Neural cell (in vitro differentiated cells): ENCODE data around the gene CD247. TPM values are rescaled to one million over a fixed set of nuclear protein-coding genes. Genes with fewer than 3 reads are reported as not detected.

Source experiments
- H2AFZ ChIP-seq: fragments of 200-600, 300-800 bp; sonication (generic), shearing (Covaris generic); 2 replicates; pipeline ENCODE4 v1.6.0; 2014; ENCODE audit warnings: low read depth, mild to moderate bottlenecking, antibody characterized with exemption, low read length, moderate library complexity
- H3F3A ChIP-seq: fragments of 200-600 bp; shearing (Covaris generic); 2 replicates; pipeline ENCODE4 v1.6.1; 2016; ENCODE audit warnings: mild to moderate bottlenecking, moderate library complexity, mixed read lengths, antibody characterized with exemption, low read length; ENCODE audit not compliant: insufficient read depth, poor library complexity, severe bottlenecking
- H3K27ac ChIP-seq: fragments of 200-600, 300-800 bp; sonication (generic), shearing (Covaris generic); 2 replicates; pipeline ENCODE4 v1.5.1; 2014; ENCODE audit warnings: mild to moderate bottlenecking, low read length, moderate library complexity
- H3K27me3 ChIP-seq: fragments of 300-800, 200-600 bp; sonication (generic), shearing (Covaris generic); 2 replicates; pipeline ENCODE4 v1.6.0; 2014; ENCODE audit warnings: mild to moderate bottlenecking, low read depth, low read length, moderate library complexity; ENCODE audit not compliant: insufficient read depth
- H3K36me3 ChIP-seq: fragments of 300-800, 200-600 bp; sonication (generic), shearing (Covaris generic); 2 replicates; pipeline ENCODE4 v1.5.1; 2014; ENCODE audit warnings: mild to moderate bottlenecking, antibody characterized with exemption, low read length, moderate library complexity; ENCODE audit not compliant: insufficient read depth
- H3K4me2 ChIP-seq: fragments of 300-800, 200-600 bp; sonication (generic), shearing (Covaris generic); 2 replicates; pipeline ENCODE4 v1.6.0; 2014; ENCODE audit warnings: mild to moderate bottlenecking, low read length
- H3K4me3 ChIP-seq: fragments of 300-800, 200-600 bp; sonication (generic), shearing (Covaris generic); 2 replicates; pipeline ENCODE4 v1.5.1; 2014; ENCODE audit warnings: mild to moderate bottlenecking, low read length, moderate library complexity
- H3K79me2 ChIP-seq: fragments of 200-600 bp; shearing (Covaris generic); replicated peaks from 2 replicates; pipeline ENCODE4 v1.6.0; 2014; ENCODE audit warnings: mild to moderate bottlenecking, low read length, moderate library complexity; ENCODE audit not compliant: insufficient read depth
- H3K9ac ChIP-seq: fragments of 300-800, 200-600 bp; sonication (generic), shearing (Covaris generic); 2 replicates; pipeline ENCODE4 v1.6.1; 2016; ENCODE audit warnings: mild to moderate bottlenecking, low read length, mixed read lengths
- H3K9me2 ChIP-seq: fragments of 200-600 bp; shearing (Covaris generic); 2 replicates; pipeline ENCODE4 v1.6.1; 2016; ENCODE audit warnings: mild to moderate bottlenecking, low read length, mixed read lengths; ENCODE audit not compliant: insufficient read depth
- H3K9me3 ChIP-seq: fragments of 200-600, 300-800 bp; sonication (generic), shearing (Covaris generic); 2 replicates; pipeline ENCODE4 v1.6.1; 2016; ENCODE audit warnings: mild to moderate bottlenecking, mixed run types, low read length, moderate library complexity, mixed read lengths
- H4K20me1 ChIP-seq: fragments of 200-600 bp; shearing (Covaris generic); 2 replicates; pipeline ENCODE4 v1.6.1; 2016; ENCODE audit warnings: mild to moderate bottlenecking, mixed run types; ENCODE audit not compliant: insufficient read depth
- CTCF ChIP-seq: fragments of 450-650 bp; IDR thresholded peaks from 2 replicates; pipeline ENCODE4 v1.5.1; 2014; ENCODE audit warnings: antibody characterized with exemption, mild to moderate bottlenecking, moderate library complexity; ENCODE audit not compliant: poor library complexity, severe bottlenecking
- EP300 ChIP-seq: fragments of 450-650 bp; conservative IDR thresholded peaks from 2 replicates; pipeline ENCODE4 v1.6.1; 2014; ENCODE audit warnings: antibody characterized with exemption, mild to moderate bottlenecking, moderate library complexity; ENCODE audit not compliant: poor library complexity, severe bottlenecking
- EZH2 ChIP-seq: fragments of 200-600, 300-800 bp; shearing (Covaris generic), sonication (generic); IDR thresholded peaks from 2 replicates; pipeline ENCODE4 v1.6.1; 2014; ENCODE audit warnings: antibody characterized with exemption, low read length, borderline replicate concordance, mild to moderate bottlenecking; ENCODE audit not compliant: insufficient read depth, poor library complexity, severe bottlenecking
- MXI1 ChIP-seq: fragments of 450-650 bp; conservative IDR thresholded peaks from 2 replicates; pipeline ENCODE4 v1.6.1; 2014; ENCODE audit warnings: antibody characterized with exemption, mild to moderate bottlenecking; ENCODE audit not compliant: poor library complexity, severe bottlenecking
- POLR2AphosphoS5 ChIP-seq: IDR thresholded peaks from 2 replicates; pipeline ENCODE4 v1.6.1; 2012
- RAD21 ChIP-seq: fragments of 450-650 bp; conservative IDR thresholded peaks from 2 replicates; pipeline ENCODE4 v1.6.1; 2014; ENCODE audit warnings: antibody characterized with exemption, mild to moderate bottlenecking, moderate library complexity
- REST ChIP-seq: IDR thresholded peaks from 2 replicates; pipeline ENCODE4 v1.6.1; 2012; ENCODE audit warnings: borderline replicate concordance
- SMC3 ChIP-seq: fragments of 450-650 bp; conservative IDR thresholded peaks from 2 replicates; pipeline ENCODE4 v1.6.1; 2014; ENCODE audit warnings: antibody characterized with exemption, mild to moderate bottlenecking, moderate library complexity; ENCODE audit not compliant: poor library complexity
- TAF1 ChIP-seq: IDR thresholded peaks from 2 replicates; pipeline ENCODE4 v1.6.1; 2012; ENCODE audit warnings: low read depth
- polyA plus RNA-seq: library from polyadenylated mRNA; depleted of rRNA; stranded (reverse); fragments of >200 nt; gene quantifications from 2 replicates; pipeline ENCODE4 v1.2.3, GENCODE V29; 2014

Gene CD247
- polyA plus RNA-seq, 1 donor from 2014 or later, result not detected

DNA sequence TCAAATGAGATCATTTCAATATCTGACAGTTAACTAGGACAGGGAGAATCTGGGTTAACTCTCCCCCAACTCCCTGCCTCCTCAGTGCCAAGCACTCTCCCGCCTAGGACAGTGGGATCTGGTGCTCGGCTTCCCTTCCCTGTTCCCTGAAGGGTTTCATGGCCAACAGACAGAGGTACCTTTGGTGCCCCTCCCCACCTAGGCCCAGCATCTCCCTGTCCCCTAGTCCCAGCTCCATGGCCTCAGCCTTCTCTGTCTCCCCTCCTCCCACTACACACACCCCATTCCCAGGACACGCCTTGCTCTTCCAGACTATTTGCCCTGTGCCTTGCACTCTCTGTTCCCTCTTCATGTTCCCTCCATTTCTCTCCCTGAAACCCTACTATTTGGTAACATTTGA is 77.1 kb downstream of the CD247 start:
- H2AFZ ChIP-seq, result no peak overlapping the region
- H3K79me2 ChIP-seq, result no peaks in the 10 kb centered on the region
- H3K9me3 ChIP-seq, result no peaks in the 10 kb centered on the region
- H3K36me3 ChIP-seq, result no peaks in the 10 kb centered on the region
- no peak for TF ChIP-seq POLR2AphosphoS5
- no peak for TF ChIP-seq TAF1
- TF ChIP-seq MXI1, result no peak
- no peak for TF ChIP-seq SMC3
- TF ChIP-seq RAD21, result no peak
- no peak for TF ChIP-seq CTCF
- no peak for TF ChIP-seq REST
- TF ChIP-seq EP300, result no peak
- TF ChIP-seq EZH2, result no peak
- H3F3A ChIP-seq, result no peaks in the 10 kb centered on the region
- H3K9ac ChIP-seq, result no peak overlapping the region
- H4K20me1 ChIP-seq, result no peaks in the 10 kb centered on the region
- H3K27ac ChIP-seq, result no peak overlapping the region
- peaks cover 9% of the 10 kb centered on the region for H3K27me3 ChIP-seq
- H3K9me2 ChIP-seq, result no peaks in the 10 kb centered on the region
- no peak overlapping the region for H3K4me3 ChIP-seq
- H3K4me2 ChIP-seq, result no peak overlapping the region

- H3F3A ChIP-seq, result no peaks in the 10 kb centered on the region
- no peak for TF ChIP-seq POLR2AphosphoS5
- no peak for TF ChIP-seq EZH2
- TF ChIP-seq REST, result no peak
- TF ChIP-seq TAF1, result no peak
- no peak for TF ChIP-seq EP300
- TF ChIP-seq CTCF, result no peak
- no peak for TF ChIP-seq MXI1
- no peak for TF ChIP-seq SMC3
- TF ChIP-seq RAD21, result no peak
These were observed 77.6 kb downstream of the CD247 start for GRCh38 chr1:167440776-167441175.

More at GRCh38 chr1:167440776-167441175, 77.6 kb downstream of the CD247 start:
- Histone ChIP-seq H3K4me2 (no peak overlapping the region), H3K79me2 (no peaks in the 10 kb centered on the region), H4K20me1 (no peaks in the 10 kb centered on the region), H3K27me3 (peaks cover 9% of the 10 kb centered on the region), H2AFZ (no peak overlapping the region), H3K9ac (no peak overlapping the region), H3K9me2 (no peaks in the 10 kb centered on the region), H3K9me3 (peaks cover 1% of the 10 kb centered on the region), H3K36me3 (no peaks in the 10 kb centered on the region), H3K4me3 (no peak overlapping the region), H3K27ac (no peak overlapping the region)
